ENCODE data around the gene ZNF574. TPM values are rescaled to one million over a fixed set of nuclear protein-coding genes. Genes with fewer than 3 reads are reported as not detected.

Gene ZNF574
- total RNA-seq, 1 experiment from 2014 or later = 35.6 TPM

- H2BK12ac ChIP-seq (ENCODE audit: insufficient read length, low read depth, low read length) = no peak overlapping the region
- Mint-ChIP-seq H3K36me3 (ENCODE audit: insufficient read depth in 1 of 3, low read depth in 3 of 3) (peaks cover 54 to 81% (median 79%) of the 10 kb centered on the region in 3 experiments), H3K9me3 (no peaks in the 10 kb centered on the region), H3K4me3 (no peak overlapping the region), H3K27ac (no peak overlapping the region), H3K4me1 (no peaks in the 10 kb centered on the region), H3K27me3 (ENCODE audit: low read depth) (no peaks in the 10 kb centered on the region; the same call in 1 of the 2 replicates)
- H3K9ac ChIP-seq (ENCODE audit: extremely low read depth, insufficient read length, low read length) = no peak overlapping the region
- H3K27ac ChIP-seq (ENCODE audit: insufficient read length, low read depth, low read length) = no peak overlapping the region
- no peaks in the 10 kb centered on the region for H3K27me3 ChIP-seq (ENCODE audit: insufficient read depth, low read length)
- H2AFZ ChIP-seq (ENCODE audit: low read length) = no peak overlapping the region
- no peak overlapping the region for H2BK120ac ChIP-seq (ENCODE audit: low read depth, low read length, poor library complexity, severe bottlenecking)
- TF ChIP-seq CTCF (conservative IDR thresholded peaks at IDR 0.05) = no peak
- no peak overlapping the region for H3K56ac ChIP-seq (ENCODE audit: insufficient read length, low read depth, low read length)
- H4K20me1 ChIP-seq (ENCODE audit: control insufficient read depth, insufficient read depth, insufficient read length) = peaks cover 4% of the 10 kb centered on the region
- no peak overlapping the region for H2AK5ac ChIP-seq (ENCODE audit: insufficient read length, low read length)
- H3K79me2 ChIP-seq (ENCODE audit: insufficient read depth, low read length) = no peaks in the 10 kb centered on the region
- no peaks in the 10 kb centered on the region for H3K9me3 ChIP-seq (ENCODE audit: control insufficient read depth, low read depth, low read length)
- H4K91ac ChIP-seq (ENCODE audit: insufficient read length, low read depth, low read length) = no peak overlapping the region
- H3K4me2 ChIP-seq (ENCODE audit: insufficient read depth, insufficient read length, low read length) = no peak overlapping the region
- H2BK20ac ChIP-seq (ENCODE audit: low read depth, low read length, poor library complexity, severe bottlenecking) = no peak overlapping the region
- H3K18ac ChIP-seq (ENCODE audit: insufficient read length, low read depth, low read length) = no peak overlapping the region
- no peak overlapping the region for H3K23ac ChIP-seq (ENCODE audit: insufficient read length, low read depth, low read length)
- no peak overlapping the region for H3T11ph ChIP-seq (ENCODE audit: low read length)
- no peak overlapping the region for H2BK15ac ChIP-seq (ENCODE audit: low read depth, low read length)
- H3K79me1 ChIP-seq (ENCODE audit: insufficient read depth, low read depth, low read length, poor library complexity, severe bottlenecking) = no peaks in the 10 kb centered on the region
- H3K4ac ChIP-seq (ENCODE audit: low read depth, low read length) = no peak overlapping the region
- no CpG with 5 or more reads among the region's 7 CpGs for WGBS (ENCODE audit: extremely low coverage, insufficient read length, low lambda C conversion rate)
- H4K5ac ChIP-seq (ENCODE audit: insufficient read length, low read depth, low read length) = no peak overlapping the region
- no peak overlapping the region for H2BK5ac ChIP-seq (ENCODE audit: insufficient read length, low read length)
- no peak overlapping the region for H3K14ac ChIP-seq (ENCODE audit: insufficient read depth, low read length)
- no peak for DNase-seq
- H3K4me1 ChIP-seq (ENCODE audit: insufficient read depth, low read length) = no peaks in the 10 kb centered on the region
- no peak overlapping the region for H4K8ac ChIP-seq (replicated peaks; ENCODE audit: insufficient read length, low read depth, low read length)
- no peaks in the 10 kb centered on the region for H3K23me2 ChIP-seq (ENCODE audit: insufficient read length, low read depth, low read length, poor library complexity, severe bottlenecking)
Observed at GRCh38 chr19:42057846-42058245, 18.1 kb upstream of the ZNF574 start.

All from H9 (cell line).